Pulmonary artery endothelial cell (primary cell): ENCODE measurements around the gene RBBP6. TPM values are rescaled to one million over a fixed set of nuclear protein-coding genes. Genes with fewer than 3 reads are reported as not detected.

ENCODE experiments used
- total RNA-seq: library from RNA; depleted of rRNA; stranded (reverse); fragments of >200 nt; gene quantifications from 2 replicates; pipeline ENCODE4 v1.2.3, GENCODE V29; 2014

The RBBP6 gene
- total RNA-seq, 1 donor from 2014 or later, result 13.5 TPM

Other genes starting within 250 kb of the RBBP6 start
- gene TNRC6A, start 190.1 kb downstream of the RBBP6 start, total RNA-seq, result 24.3 and 49.0 TPM in 2 replicates